ENCODE data around the gene RHOB.

DNA sequence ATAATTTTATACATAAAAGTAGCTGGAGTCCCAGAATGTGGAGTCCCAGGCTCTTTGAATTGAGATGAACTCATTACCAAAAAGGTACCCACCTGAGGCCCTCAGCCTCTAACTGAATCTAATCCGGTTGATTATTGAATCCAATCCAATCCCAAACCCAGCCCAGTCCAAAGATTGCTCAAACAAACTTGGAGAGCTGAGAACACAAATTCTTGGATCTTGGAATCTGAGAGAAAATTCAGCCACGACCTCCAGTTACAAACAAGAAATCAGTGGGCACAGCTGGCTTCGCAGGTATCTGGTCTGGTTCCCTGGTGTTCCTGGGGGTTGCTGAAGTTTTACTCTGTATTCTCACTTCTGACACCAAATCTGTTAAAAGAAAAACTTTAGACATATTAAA lies 28.4 kb upstream of the RHOB start:
- TF ChIP-seq POLR2AphosphoS5 (IDR thresholded peaks at IDR 0.05; ENCODE audit: low read depth, low read length), result no peak
- TF ChIP-seq, protein P1, sequence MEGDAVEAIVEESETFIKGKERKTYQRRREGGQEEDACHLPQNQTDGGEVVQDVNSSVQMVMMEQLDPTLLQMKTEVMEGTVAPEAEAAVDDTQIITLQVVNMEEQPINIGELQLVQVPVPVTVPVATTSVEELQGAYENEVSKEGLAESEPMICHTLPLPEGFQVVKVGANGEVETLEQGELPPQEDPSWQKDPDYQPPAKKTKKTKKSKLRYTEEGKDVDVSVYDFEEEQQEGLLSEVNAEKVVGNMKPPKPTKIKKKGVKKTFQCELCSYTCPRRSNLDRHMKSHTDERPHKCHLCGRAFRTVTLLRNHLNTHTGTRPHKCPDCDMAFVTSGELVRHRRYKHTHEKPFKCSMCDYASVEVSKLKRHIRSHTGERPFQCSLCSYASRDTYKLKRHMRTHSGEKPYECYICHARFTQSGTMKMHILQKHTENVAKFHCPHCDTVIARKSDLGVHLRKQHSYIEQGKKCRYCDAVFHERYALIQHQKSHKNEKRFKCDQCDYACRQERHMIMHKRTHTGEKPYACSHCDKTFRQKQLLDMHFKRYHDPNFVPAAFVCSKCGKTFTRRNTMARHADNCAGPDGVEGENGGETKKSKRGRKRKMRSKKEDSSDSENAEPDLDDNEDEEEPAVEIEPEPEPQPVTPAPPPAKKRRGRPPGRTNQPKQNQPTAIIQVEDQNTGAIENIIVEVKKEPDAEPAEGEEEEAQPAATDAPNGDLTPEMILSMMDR (IDR thresholded peaks at IDR 0.05), result no peak
- TF ChIP-seq TCF7L2 (IDR thresholded peaks at IDR 0.05; ENCODE audit: low read depth, low read length), result no peak

Measured in Panc1 (cell line).